ENCODE results near the gene OS9.

DNA sequence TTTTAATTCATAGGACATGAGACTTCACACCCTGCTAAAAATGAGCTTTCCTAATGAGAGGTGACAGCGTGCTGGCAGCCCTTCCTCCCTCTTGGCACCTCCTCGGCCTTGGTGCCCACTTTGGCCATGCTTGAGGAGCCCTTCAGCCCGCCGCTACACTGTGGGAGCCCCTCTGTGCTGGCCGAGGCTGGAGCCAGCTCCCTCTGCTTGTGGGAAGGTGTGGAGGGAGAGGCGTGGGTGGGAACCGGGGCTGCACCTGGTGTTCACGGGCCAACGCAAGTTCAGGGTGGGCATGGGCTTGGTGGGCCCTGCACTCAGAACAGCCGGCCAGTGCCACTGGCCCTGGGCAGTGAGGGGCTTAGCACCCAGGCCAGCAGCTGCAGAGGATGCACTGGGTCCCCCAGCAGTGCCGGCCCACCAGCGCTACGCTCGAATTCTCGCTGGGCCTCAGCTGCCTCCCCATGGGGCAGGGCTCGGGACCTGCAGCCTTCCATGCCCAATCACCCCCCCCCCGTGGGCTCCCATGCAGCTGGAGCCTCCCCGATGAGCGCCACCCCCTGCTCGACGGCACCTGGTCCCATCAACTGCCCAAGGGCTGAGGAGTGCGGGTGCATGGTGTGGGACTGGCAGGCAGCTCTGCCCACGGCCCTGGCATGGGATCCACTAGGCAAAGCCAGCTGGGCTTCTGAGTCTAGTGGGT lies 38.2 kb upstream of the OS9 start:
- TF ChIP-seq POLR2AphosphoS5 (IDR thresholded peaks at IDR 0.05; ENCODE audit: borderline replicate concordance, low read depth, low read length), result no peak
- no peak for TF ChIP-seq EZH2 (IDR thresholded peaks at IDR 0.05)
- no peak for TF ChIP-seq FOXP2 (optimal IDR thresholded peaks at IDR 0.05; ENCODE audit: control extremely low read depth, extremely low read length, insufficient read depth)
